ENCODE results near the gene LNPEP. TPM values are rescaled to one million over a fixed set of nuclear protein-coding genes. Genes with fewer than 3 reads are reported as not detected.

The LNPEP gene
- total and polyA plus RNA-seq, 8 donors = 2.0 to 20.0 (median 9.6) TPM

DNA sequence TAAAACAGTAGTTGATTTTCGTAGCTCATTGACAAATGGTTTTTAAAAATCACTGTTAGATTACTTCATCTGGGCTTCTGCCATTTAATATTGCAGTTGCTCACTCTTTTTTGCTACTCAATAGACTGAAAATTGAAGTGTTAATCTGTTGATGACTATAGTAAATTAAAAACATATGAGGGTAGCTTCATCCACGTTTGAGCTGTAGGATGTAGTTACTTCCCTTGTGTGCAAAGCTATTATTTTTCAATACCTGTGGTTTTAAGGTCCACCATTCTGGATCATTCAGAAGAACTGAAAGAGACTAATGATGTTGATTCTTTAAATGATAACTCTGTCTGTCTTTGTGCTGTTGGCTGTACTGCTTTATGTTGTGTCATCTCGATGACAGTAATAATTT is 74.7 kb downstream of the LNPEP start:
- Histone ChIP-seq H3K36me3 (peaks cover 0 to 9% (median 5%) of the 10 kb centered on the region in 3 donors), H3K4me1 (no peaks in the 10 kb centered on the region), H3K4me3 (no peak overlapping the region), H3K9me3 (no peaks in the 10 kb centered on the region), H3K27me3 (no peaks in the 10 kb centered on the region), H3K27ac (no peak overlapping the region)
- intact Hi-C loops (cut with DNase I) = no loop called here
- DNase-seq = no peak
- ATAC-seq = no peak
- FAIRE-seq = no peak
- 82% methylated on average over 3 of the region's 3 CpGs for WGBS, 2 donors
- TF ChIP-seq, protein P1, sequence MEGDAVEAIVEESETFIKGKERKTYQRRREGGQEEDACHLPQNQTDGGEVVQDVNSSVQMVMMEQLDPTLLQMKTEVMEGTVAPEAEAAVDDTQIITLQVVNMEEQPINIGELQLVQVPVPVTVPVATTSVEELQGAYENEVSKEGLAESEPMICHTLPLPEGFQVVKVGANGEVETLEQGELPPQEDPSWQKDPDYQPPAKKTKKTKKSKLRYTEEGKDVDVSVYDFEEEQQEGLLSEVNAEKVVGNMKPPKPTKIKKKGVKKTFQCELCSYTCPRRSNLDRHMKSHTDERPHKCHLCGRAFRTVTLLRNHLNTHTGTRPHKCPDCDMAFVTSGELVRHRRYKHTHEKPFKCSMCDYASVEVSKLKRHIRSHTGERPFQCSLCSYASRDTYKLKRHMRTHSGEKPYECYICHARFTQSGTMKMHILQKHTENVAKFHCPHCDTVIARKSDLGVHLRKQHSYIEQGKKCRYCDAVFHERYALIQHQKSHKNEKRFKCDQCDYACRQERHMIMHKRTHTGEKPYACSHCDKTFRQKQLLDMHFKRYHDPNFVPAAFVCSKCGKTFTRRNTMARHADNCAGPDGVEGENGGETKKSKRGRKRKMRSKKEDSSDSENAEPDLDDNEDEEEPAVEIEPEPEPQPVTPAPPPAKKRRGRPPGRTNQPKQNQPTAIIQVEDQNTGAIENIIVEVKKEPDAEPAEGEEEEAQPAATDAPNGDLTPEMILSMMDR (IDR thresholded peaks at IDR 0.05) = no peak

GRCh38 chr5:97011567-97011966 is 75.7 kb downstream of the LNPEP start:
- Histone ChIP-seq H3K4me3 (no peak overlapping the region), H3K4me1 (no peaks in the 10 kb centered on the region), H3K36me3 (peaks cover 0 to 16% (median 5%) of the 10 kb centered on the region in 3 donors), H3K9me3 (no peaks in the 10 kb centered on the region), H3K27ac (no peak overlapping the region), H3K27me3 (no peaks in the 10 kb centered on the region)
- TF ChIP-seq, protein P1 (IDR thresholded peaks at IDR 0.05) = no peak
- DNase-seq (no peak), FAIRE-seq (no peak), ATAC-seq (no peak)
- intact Hi-C loops (cut with DNase I) = no loop called here
- WGBS, 2 donors = 91 to 96% methylated on average over 2 of the region's 2 CpGs

DNA sequence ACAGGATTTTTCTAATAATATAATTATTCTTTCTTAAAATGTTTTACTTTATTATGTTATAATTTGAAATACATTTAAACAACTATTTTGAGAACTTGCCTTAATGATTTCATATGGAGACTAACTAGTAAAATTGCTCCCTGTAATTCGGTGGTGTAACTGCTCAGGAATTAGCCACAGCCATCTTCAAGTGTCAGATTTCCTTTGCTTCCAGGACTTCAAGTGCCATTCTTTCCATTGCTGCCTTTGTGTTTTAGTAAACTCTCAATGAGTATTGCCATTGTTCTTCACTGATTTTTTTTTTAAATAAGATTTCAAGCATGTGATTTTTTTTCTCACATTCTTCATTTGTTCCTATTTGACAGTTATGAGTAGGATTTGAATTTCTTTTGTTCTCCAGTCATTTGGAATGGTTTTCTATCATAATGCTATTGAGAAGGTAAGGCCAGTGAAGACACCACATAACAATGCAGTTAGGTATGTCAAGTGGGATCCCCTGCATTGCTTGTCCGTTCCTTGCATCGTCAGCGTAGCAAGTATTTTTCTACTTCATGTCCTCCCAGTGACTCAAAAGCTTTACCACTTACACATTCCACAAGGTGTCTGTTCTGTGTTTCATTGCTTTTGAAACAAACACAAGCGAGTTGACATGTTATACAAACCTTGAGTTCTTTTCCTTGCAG is 83.7 kb downstream of the LNPEP start:
- Histone ChIP-seq H3K9me3 (no peaks in the 10 kb centered on the region), H3K4me1 (no peaks in the 10 kb centered on the region), H3K27me3 (no peaks in the 10 kb centered on the region), H3K36me3 (peaks cover 0 to 37% (median 11%) of the 10 kb centered on the region in 3 donors), H3K27ac (no peak overlapping the region), H3K4me3 (no peak overlapping the region)
- WGBS, 2 donors = 93% methylated on average over 5 of the region's 5 CpGs
- no peak for DNase-seq
- FAIRE-seq = no peak
- intact Hi-C loops (cut with DNase I) = no loop called here
- TF ChIP-seq, protein P1 (IDR thresholded peaks at IDR 0.05) = no peak
- ATAC-seq = no peak

GRCh38 chr5:97021416-97021815 is 85.5 kb downstream of the LNPEP start:
- 84 to 94% methylated on average over 1 of the region's 1 CpG for WGBS, 2 donors
- intact Hi-C loops (cut with DNase I) = no loop called here
- Histone ChIP-seq H3K4me1 (no peaks in the 10 kb centered on the region), H3K27ac (no peak overlapping the region), H3K36me3 (peaks cover 0 to 38% (median 15%) of the 10 kb centered on the region in 3 donors), H3K27me3 (no peaks in the 10 kb centered on the region), H3K9me3 (no peaks in the 10 kb centered on the region), H3K4me3 (no peak overlapping the region)
- DNase-seq (no peak), ATAC-seq (no peak), FAIRE-seq (peak; percentile 86)
- TF ChIP-seq, protein P1 (IDR thresholded peaks at IDR 0.05) = no peak

DNA sequence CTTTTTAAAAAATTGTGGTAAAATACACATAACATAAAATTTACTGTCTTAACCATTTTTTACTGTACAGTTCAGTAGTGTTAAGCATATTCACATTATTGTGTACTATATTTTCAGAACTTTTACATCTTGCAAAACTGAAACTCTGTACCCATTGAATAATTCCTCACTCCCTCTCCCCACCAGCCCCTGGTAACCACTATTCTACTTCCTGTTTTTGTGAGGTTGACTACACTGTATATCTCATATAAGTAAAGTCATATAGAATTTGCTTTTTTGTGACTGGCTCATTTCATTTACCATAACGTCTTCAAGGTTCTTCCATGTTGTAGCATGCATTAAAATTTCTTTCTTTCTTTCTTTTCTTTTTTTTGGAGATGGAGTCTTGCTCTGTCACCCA is 87.0 kb downstream of the LNPEP start:
- 74 to 76% methylated on average over 1 of the region's 1 CpG for WGBS, 2 donors
- ATAC-seq = no peak
- intact Hi-C loops (cut with DNase I) = no loop called here

More for the DNA sequence above, 87.0 kb downstream of the LNPEP start:
- TF ChIP-seq, protein P1 (IDR thresholded peaks at IDR 0.05) = no peak
- no peak for FAIRE-seq
- Histone ChIP-seq H3K27me3 (no peaks in the 10 kb centered on the region), H3K27ac (no peak overlapping the region), H3K9me3 (no peaks in the 10 kb centered on the region), H3K4me1 (no peaks in the 10 kb centered on the region), H3K36me3 (peaks cover 0 to 46% (median 15%) of the 10 kb centered on the region in 3 donors), H3K4me3 (no peak overlapping the region)
- DNase-seq = no peak
